ENCODE data around the gene CYP8B1.

The CYP8B1 gene

DNA sequence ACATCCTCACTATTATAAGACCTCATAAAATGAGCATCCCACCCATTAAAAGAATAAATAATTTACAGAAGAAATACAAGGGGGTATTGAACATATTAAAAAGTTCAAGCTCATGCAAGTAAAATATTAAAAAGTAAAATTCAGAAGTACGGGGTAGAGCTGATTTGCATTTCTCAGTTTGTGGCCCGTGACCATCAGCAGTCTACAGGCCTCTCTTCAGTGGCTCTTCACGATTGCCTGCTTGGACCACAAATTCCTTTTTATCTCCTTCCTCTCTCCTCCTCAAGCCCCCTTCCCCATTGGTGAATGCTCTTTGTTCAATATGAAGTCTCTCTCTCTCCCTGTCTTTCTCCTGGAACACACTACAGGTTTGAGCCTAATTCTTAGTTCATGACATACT, 19.1 kb downstream of the CYP8B1 start:
- no peak overlapping the region for H3K4me3 ChIP-seq (ENCODE audit: low read length)
- no peak for DNase-seq (ENCODE audit: low read depth, low spot score)

DNA sequence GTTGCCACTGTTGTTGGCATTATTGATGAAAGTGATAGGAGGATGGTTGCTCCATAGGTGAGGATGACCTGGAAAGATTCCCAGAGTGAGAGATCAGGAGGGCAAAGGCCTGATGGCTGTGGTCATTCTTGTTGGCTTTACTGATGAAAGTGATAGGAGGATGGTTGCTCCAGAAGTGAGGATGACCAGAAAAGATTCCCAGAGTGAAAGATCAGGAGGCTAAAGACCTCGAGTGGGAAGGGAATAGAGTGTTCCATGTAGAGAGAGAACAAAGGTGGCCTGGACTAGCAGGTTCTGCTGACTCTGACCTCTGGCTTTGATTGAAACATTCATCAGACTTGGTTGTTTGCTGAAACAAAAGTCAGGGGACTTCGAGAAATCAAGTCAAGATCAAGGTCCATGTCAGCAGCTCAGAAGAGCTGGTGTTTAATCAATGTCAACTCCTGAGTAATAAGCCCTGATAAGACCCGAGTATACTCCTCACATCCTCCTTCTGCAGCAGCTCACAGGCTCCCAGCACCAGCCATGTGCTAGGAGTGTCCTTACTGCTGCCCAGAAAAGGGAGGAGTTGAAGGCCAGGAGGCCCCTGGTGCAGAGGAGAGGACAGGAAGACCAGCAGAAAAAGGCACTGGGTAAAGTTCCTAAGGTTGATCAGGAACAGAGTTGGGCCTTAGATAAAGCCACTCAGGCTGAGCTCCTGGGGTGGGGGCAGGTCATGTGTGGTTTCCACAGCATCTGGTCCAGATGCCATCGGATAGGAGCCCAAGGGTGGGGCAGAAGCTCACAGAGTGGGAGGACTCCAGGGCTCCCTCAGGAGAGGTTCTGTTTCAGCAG, 19.9 kb downstream of the CYP8B1 start:
- DNase-seq (ENCODE audit: low read depth, low spot score) = no peak
- no peak overlapping the region for H3K4me3 ChIP-seq (ENCODE audit: low read length)

DNA sequence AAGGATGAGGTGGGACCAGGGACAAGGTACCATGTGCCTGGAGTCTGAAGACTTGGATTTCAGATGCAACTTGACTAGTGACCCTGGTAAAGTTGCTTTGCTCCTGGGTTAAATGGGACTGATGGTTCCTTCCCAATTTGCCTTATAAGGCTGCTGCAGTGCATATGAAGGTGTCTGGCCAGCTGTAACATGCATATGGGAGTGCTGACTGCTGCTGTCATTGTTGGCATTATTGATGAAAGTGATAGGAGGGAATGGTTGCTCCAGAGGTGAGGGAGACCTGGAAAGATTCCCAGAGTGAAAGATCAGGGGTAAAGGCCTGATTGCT, 20.5 kb downstream of the CYP8B1 start:
- H3K4me3 ChIP-seq (ENCODE audit: low read length) = no peak overlapping the region
- DNase-seq (ENCODE audit: low read depth, low spot score) = no peak

DNA sequence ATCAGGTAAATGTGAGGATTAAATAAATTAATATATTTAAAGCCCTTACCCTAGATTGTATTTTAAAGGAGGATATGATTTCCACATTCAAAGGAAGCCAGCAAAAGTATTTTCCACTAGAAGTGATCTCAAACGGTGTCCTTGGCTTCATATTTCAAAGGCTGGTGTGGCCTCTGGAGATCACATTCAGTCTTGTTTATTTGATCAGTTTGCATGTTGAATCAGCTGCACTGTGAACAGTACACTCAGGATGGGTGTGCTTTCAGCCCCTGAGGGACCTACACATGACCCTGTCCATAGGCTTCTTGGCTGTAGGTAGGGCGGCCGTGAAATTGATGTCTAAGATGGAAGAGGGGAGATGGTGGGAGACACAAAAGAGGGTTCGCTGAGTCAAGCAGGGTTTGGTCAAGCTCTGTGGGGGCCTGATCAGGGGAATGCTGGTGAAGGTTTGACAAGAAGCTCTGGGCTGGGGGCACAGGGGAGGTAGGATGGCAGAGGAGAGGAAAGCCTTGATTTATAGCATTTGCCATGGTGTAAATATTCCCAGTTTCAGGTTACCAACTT, 21.9 kb downstream of the CYP8B1 start:
- no peak overlapping the region for H3K4me3 ChIP-seq (ENCODE audit: low read length)
- no peak for DNase-seq (ENCODE audit: low read depth, low spot score)

DNA sequence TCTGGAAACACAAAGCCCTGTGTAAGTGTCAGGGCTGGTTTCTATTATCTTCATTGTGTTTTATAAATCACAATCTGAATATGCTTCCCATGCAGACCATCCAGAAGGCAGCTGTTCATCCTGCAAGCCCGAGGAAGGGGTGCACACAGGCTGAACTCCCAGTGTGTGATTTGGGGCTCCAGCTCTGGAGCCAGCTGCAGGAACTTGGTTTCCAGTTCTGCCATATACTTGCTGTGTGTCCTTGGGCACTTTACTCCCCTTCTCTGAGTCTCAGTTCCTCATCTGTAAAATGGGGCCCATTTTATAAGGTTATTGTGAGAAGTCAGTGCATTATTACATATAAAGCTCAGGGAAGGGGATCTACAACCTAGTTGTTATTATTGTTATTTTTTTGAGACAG, 22.6 kb downstream of the CYP8B1 start:
- DNase-seq (ENCODE audit: low read depth, low spot score) = no peak
- no peak overlapping the region for H3K4me3 ChIP-seq (ENCODE audit: low read length)

DNA sequence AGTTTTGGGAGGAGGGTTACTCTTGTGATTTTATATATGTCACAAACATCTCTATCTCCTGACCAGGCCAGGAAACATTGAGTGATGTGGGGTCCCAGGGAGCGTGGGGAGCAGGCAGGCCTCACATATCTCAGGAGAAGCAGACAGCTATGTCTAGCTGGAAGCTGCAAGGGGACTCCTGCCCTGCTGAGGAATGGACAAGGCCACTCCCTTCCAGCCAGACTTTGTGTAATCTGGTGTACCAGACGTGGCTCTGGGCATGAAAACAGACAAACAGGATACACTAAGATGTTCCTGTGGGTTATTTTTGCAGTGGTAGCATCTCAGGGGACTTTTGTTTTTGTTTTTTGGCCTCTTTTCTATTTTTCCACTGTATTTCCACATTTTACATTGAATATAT, 23.2 kb downstream of the CYP8B1 start:
- no peak for DNase-seq (ENCODE audit: low read depth, low spot score)
- no peak overlapping the region for H3K4me3 ChIP-seq (ENCODE audit: low read length)

DNA sequence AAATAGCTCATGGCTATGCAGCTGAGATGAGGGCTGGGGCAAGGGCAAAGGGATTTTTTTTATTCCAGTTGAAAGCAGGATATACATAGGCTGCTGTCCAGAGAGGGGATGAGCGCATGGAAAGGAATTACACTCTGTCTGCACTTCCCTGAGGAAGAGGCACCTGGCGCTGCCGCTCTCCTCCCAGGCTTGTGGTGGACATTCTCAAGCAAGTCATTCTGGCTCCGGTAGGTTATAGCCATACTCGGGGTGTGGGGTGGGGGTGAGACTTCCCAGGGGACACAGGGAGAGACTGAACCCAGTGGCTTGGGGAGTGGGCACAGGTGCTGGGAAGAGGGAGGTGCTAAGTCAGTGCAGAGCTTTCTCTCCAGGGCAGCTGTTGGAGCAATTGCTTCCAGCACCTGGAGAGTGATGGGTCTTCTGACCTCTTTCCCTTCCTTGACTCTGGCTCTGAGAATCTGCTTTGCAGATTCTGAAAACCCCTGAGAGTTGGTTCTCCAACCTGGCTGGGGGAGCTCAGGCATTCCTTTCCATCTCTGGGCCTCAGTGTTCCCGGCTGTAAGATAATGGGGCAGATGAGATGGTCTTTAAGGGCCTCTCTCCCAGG, 24.3 kb downstream of the CYP8B1 start:
- DNase-seq (ENCODE audit: low read depth, low spot score) = no peak
- H3K4me3 ChIP-seq (ENCODE audit: low read length) = no peak overlapping the region

DNA sequence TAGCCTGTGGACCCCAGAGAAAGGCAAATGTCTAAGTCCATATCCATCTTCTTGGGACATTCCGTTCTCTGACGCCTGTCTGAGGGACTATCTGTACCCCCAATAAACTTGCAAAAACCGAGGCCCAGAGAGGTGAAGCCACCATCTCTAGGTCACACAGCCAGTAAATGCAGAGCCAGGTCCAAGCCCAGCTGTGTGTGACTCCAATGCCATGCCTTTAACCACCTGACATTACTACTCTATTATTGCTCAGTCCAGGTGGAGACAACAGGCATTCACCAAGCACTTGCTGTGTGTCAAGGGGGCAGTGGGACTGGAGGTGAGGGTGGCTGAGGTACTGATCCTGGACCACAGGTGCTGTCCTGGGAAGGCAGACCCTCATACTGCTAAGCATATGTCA, 25.4 kb downstream of the CYP8B1 start:
- no peak overlapping the region for H3K4me3 ChIP-seq (ENCODE audit: low read length)
- DNase-seq (ENCODE audit: low read depth, low spot score) = no peak

DNA sequence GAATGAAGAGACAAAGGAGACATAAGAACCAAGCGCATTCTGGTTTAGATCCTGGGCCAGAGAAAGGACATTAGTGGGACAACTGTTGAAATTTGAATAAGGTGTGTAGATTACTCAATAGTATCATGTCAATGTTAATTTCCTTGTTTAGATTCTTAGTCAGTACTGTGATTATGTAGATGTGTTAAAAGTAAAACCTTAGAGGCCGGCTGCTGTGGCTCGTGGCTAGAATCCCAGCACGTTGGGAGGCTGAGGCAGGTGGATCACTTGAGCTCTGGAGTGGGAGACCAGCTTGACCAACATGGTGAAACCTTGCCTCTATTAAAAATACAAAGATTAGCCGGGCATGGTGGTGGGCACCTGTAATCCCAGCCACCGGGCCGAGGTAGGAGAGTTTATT, 26.7 kb downstream of the CYP8B1 start:
- no peak overlapping the region for H3K4me3 ChIP-seq (ENCODE audit: low read length)
- no peak for DNase-seq (ENCODE audit: low read depth, low spot score)

DNA sequence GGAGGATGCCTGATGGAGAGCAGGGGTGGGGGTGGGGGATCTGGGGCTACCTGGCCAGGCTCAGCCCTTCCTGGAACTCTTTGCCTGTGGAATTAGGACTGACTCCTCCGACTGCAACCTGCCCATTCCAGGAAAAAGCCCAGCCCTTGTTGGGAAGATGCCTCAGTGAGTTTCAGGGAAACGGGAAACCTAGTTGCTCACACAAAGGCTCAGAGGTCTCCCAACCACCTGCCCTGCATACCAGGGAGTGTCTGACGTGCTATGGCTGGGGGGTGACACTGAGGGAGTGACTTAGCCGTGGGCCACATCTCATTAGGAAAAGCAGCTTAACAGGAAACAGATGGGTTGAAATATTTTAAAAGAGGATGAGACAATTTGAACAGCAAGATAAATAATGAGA, 27.9 kb downstream of the CYP8B1 start:
- no peak for DNase-seq (ENCODE audit: low read depth, low spot score)
- no peak overlapping the region for H3K4me3 ChIP-seq (ENCODE audit: low read length)

DNA sequence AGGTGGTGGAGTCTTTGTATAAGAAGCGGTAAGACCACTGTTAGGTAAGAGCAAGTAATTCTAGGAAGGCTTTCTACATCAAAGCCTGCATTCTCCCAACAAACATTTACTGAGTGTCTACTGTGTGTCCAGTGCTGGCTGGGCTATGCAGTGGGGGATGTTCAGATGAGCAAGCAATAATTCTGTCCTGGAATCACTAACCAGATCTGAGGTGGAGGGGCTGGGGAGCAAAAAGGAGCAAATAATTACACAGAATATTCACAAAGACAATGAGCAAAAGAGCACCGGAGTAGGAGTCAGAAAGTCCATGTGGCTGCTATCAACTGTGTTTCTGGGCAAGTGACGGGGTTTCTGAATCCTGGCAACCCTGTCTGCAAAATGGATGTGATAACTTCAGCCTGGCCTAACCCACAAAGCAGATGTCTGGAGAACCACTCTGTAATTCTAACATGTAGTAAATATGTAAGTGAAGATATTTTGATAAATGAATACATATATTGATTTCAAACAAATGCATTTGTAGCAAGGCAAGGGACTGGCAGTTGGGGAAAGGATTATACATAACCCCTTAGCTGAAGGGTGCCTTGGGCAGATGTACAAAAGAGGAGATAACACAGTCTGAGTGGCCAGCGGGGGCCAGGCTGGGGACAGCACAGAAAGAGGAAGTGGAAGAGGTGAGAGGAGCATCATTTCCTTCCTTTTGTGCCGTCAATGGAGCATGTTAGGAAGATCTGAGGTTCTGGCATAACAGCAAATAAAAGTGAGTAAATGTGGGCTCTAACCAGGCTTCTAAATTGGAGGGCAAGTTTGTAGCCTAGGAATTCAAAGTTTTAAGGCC, 28.8 kb downstream of the CYP8B1 start:
- no peak overlapping the region for H3K4me3 ChIP-seq (ENCODE audit: low read length)
- DNase-seq (ENCODE audit: low read depth, low spot score) = no peak

DNA sequence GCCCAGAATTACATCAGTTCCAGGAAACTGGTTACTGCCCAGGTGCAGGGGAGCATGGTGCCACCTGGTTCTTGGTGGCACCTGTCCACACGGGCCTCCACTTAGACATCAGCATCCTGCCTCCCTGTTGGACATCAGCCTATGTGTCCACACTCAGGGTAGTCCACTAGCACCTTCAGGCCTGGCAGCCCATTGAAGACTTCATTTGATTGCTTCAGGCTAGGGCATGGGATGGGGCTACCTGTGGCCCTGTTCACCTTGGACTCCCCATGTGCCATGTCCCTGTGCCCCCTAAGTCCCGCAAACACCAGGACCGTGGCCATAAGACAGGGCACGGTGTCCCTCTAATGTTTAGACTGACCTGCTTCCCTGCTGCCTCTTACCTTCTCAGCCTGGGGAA, 30.9 kb downstream of the CYP8B1 start:
- H3K4me3 ChIP-seq (ENCODE audit: low read length) = no peak overlapping the region
- no peak for DNase-seq (ENCODE audit: low read depth, low spot score)

DNA sequence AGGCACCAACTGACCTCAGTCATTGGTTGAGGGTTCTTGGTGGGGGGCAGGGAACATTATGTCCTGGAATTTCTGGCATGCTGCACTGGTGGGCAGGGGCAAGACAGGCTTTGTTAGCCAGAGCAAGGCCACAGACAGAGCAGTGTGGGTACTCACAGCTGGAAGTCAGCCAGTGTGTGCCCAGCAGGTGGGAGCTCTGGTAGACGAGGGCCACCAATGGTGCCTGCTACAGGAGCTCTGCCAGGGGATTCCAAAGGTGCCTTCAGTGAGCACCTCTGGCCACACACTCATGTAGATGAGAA, 31.3 kb downstream of the CYP8B1 start:
- no peak for DNase-seq (ENCODE audit: low read depth, low spot score)
- no peak overlapping the region for H3K4me3 ChIP-seq (ENCODE audit: low read length)

DNA sequence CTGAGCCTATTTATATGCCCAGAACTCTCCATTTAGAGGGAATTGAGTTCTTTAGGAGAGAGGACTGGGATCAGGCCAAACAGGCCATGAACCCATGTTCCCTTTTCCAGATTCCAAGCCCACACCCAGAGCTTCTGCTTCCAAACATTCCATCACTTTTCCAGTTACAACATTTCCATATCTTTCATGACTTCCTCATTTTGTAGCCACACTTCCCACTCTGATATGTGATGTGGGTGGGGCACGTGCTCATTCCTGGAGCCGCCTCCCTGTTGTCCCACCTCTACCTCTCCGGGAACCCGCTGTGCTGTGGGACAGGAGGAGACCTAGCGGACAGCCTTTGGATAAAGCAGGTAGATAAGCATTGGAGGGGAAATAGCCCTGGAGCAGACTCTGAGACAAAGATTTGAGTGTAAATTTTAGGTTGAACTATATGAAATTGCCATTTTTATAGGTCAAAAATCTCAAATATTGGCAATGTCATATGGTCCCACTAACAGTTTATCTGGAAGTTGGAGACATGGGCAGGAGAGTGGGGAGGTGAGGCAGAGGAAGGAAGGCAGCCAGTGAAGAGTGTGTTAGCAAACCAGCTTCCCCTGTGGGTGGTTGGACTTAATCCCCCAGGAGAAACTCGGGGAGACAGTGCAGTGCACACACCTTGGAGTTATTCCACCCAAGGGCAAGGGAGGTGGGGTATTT, 31.8 kb downstream of the CYP8B1 start:
- no peak for DNase-seq (ENCODE audit: low read depth, low spot score)
- H3K4me3 ChIP-seq (ENCODE audit: low read length) = no peak overlapping the region

DNA sequence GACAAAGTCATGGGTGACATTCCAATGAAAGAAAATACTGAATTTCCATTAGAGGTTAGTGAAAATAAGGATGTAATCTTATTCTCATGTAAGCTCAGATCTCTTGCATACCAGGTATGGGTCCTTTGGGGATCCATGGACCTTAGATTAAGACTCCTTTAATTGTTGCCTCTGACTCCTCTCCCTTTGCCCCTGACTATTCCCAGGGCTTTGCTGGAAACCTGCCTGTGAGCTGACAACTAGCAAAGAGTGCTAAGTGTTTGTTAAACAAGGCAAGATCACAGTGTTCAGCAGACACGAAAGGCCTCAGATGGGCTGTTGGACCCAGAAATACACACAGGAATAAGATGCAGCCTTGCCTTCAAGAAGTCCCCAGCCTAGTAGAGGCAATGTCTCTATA, 34.3 kb downstream of the CYP8B1 start:
- no peak for DNase-seq (ENCODE audit: low read depth, low spot score)
- no peak overlapping the region for H3K4me3 ChIP-seq (ENCODE audit: low read length)

DNA sequence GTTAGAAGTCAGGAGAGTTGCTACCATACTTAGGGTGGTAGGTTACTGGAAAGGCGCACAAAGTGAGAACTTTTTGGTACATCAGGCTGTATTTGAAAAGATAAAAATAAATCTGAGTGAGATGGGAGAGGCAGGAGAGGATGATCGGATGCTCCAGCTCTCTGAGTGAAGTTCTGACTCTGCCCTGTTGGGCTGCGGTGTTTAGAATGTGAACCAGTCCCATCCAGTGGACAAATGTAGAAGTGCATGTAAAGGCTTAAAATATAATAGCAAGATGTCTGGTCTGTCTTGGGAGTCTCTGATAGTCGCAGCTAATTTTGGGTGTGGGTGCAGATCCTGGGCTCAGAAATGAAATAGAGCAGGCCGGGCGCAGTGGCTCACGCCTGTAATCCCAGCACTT, 36.1 kb downstream of the CYP8B1 start:
- no peak overlapping the region for H3K4me3 ChIP-seq (ENCODE audit: low read length)
- peak; percentile 69 for DNase-seq (ENCODE audit: low read depth, low spot score)

DNA sequence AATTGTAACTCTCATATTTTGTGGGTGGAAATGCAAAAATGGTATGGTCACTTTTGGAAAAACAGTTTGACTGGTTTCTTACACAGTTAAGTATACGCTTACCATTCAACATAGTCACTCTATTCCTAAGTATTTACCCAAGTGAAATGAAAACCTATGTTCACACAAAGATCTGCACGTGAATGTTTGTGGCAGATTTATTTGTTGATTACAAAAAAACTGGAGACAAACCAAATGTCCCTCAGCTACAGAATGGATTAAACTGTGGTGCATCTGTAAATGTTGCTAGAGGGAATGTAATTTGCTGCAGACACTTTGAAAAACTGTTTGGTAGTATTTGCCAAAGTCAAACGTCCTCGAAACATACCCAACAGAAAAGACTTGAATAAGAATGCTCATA, 37.1 kb downstream of the CYP8B1 start:
- no peak for DNase-seq (ENCODE audit: low read depth, low spot score)
- H3K4me3 ChIP-seq (ENCODE audit: low read length) = no peak overlapping the region

DNA sequence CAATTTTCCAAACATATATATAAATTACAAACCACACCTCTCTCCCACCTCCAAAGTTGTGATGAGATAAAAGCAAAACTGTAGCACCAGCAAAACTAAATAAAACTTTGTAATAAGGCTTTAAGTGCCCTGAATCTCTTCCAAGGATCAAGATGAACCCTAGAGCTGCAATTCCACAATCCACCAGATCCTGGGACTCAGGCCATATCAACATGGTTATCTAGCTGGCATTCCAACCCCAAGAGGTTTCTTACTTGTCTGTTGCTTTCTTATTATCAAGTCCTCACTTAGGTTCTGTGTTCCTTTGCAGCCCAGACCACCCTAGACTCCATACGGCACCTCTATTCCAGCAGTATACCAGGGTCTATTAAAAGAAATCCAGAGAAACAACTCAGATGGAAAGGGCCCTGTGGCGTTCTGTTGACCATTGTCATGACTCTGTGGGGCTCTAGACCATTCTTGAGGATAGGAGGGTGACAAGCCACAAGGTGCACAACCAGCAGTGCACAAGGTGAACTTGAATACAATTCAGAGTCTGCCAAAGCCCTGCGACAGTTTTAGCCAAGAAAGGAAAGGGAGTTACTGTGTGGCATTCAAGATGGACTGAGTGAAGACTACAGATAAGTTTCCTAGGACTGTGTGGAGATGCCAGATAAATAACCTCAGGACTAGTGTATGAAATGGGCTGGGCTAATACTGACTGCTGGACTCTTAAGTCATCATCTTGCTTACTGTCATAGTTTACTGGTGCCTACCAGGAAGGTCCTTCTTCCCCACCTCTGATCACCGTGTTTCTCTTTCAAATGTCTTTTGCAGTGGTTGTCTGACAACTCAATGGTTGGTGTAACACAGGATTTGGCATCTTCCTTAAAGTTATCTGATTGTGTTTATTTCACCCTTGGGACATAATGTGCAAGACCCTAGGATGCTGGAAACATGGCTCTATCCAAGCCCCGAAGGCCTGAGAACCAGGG, 39.2 kb downstream of the CYP8B1 start:
- no peak overlapping the region for H3K4me3 ChIP-seq (ENCODE audit: low read length)
- no peak for DNase-seq (ENCODE audit: low read depth, low spot score)

DNA sequence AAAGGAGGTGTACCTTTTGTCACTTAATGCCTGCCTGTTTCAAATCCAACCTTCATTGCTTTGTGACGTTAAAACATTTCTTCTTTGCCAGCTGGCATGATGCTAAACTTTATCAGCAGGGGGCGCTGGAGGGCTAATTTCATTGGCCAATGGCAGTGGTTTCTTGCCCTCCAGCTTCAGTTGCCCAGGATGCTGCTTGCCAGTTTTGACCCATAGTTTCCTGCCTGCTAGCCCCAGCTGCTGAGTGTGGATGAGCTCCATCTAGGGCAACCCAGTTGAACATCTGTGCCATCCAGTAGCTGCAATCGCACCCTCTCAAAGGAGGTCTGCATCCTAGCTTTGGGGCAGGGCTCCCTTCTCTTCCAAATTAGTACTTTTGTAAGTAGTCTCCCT, 44.4 kb downstream of the CYP8B1 start:
- no peak overlapping the region for H3K4me3 ChIP-seq (ENCODE audit: low read length)
- peak; percentile 66 for DNase-seq (ENCODE audit: low read depth, low spot score)

All from Jurkat, Clone E6-1 (cell line).